Activated naive CD4-positive, alpha-beta T cell treated with anti-CD3 and anti-CD28 coated beads, Interleukin-2, amount 10 ng/mL, durations not matched to agents 7 days and 5 days (primary cell): Measurements from ENCODE around the gene TLCD3B.
A peak's percentile ranks its signal among the peaks of the same experiment; 100 is the strongest.
"Not testable (repeated sequence)": the region's sequence is repeated elsewhere in the genome, so short reads cannot be mapped to it uniquely, and the experiment has no call there.

Experiments
- CTCF ChIA-PET: fragments of 350-600 bp; sonication (Branson Sonifier 250); formaldehyde crosslinking; loops from one replicate; lab custom pipeline; 2021; ENCODE audit warnings: antibody characterized with exemption; lab: Charles Lee
- DNase-seq: peaks from one replicate; pipeline ENCODE4 v3.0.0-alpha.2; 2020
- H3K27ac Mint-ChIP-seq: one replicate; pipeline ENCODE4 v1.8.0; 2021; ENCODE audit warnings: mild to moderate bottlenecking, moderate library complexity, mixed read lengths
- H3K27me3 Mint-ChIP-seq: one replicate; pipeline ENCODE4 v1.8.0; 2021; ENCODE audit warnings: mild to moderate bottlenecking, mixed read lengths
- H3K36me3 Mint-ChIP-seq: one replicate; pipeline ENCODE4 v1.8.0; 2021; ENCODE audit warnings: mixed read lengths
- H3K4me1 Mint-ChIP-seq: one replicate; pipeline ENCODE4 v1.8.0; 2021; ENCODE audit warnings: mixed read lengths
- H3K4me3 Mint-ChIP-seq: one replicate; pipeline ENCODE4 v1.8.0; 2021; ENCODE audit warnings: mild to moderate bottlenecking, moderate library complexity, mixed read lengths
- H3K9me3 Mint-ChIP-seq: one replicate; pipeline ENCODE4 v1.8.0; 2021; ENCODE audit warnings: mixed read lengths

Gene TLCD3B

DNA sequence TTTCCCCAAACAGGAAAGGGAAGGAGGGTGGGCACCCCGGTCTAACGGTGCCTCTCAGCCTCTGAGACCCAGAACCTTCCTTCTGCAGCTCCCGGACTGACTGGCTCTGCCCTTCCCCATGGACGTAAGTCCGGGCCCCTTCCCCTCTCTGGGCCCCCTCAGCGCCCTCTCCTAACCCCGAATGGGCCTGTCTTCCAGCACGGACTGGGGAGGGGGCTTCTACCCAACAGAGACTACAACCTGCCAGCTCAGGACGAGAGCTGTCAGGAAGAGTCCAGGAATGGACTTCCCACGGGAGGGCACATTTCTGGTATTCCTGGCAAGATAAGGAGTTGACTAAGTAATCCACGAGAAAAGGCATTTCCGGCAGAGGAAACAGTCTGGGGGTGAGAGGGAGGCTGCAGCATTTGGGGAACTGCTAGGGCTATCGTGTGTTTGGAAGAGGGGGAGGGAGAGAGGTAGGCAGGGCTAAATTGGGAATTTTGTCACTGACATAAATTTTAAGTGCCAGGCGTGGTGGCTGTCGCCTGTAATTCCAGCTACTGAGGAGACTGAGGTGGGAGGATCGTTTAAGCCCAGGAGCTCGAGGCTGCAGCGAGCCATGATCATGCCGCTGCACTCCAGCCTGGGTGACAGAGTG is 22.4 kb upstream of the TLCD3B start:
- Mint-ChIP-seq H3K27me3 (peaks cover 21% of the 10 kb centered on the region), H3K4me1 (peaks cover 43% of the 10 kb centered on the region), H3K36me3 (peaks cover 2% of the 10 kb centered on the region), H3K27ac (peak overlapping the region; percentile 60), H3K4me3 (peak overlapping the region; percentile 89), H3K9me3 (no peaks in the 10 kb centered on the region)
- no peak for DNase-seq
- CTCF ChIA-PET, result interaction anchor here (1.0 to 3.3 kb wide), 3 partner anchors 11 to 38 kb away, joined by 4 to 31 read pairs (median 15); partner anchors contain the start of genes ALDOA, TBX6 and TLCD3B

DNA sequence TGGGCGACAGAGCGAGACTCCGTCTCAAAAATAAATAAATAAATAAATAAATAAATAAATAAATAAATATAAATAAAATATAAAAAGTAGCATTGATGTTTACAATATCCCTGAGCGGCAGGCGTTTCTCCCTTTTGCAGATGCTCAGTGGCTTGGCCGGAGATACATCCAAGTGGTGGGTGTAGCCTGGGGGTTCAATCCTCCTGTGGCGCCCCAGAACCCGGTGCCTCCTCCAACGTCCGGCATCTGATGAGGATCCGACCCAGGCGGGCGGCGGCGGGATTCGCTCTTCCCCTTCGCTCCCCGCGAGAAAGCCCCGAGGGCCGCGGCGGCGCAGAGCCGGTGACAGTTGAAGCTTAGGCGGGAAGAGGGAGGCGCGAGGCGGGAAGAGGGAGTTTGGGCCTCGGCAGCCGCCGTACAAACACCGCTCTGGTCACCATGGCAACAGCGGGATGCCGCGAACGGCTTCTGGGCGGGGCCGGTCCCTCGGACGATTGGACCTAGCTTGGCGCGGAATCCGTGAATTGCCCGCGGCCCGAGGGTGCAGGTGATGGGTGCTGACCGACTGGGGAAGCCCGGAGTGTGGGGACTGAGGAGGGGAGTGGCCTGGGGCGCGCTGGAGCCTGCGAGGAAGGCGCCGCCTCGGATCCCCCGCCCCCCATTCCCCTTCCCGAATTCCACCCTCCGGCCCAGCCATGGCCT is 21.8 kb upstream of the TLCD3B start:
- H3K4me3 Mint-ChIP-seq, result peak overlapping the region; percentile 89
- CTCF ChIA-PET, result interaction anchor here (3.2 kb wide), 1 partner anchor 21 kb away, joined by 15 read pairs; the partner anchor contains the start of gene TLCD3B
- peaks cover 2% of the 10 kb centered on the region for H3K36me3 Mint-ChIP-seq
- peaks cover 43% of the 10 kb centered on the region for H3K4me1 Mint-ChIP-seq
- peak; percentile 94 for DNase-seq
- no peaks in the 10 kb centered on the region for H3K9me3 Mint-ChIP-seq
- H3K27me3 Mint-ChIP-seq, result peaks cover 27% of the 10 kb centered on the region
- peak overlapping the region; percentile 85 for H3K27ac Mint-ChIP-seq

DNA sequence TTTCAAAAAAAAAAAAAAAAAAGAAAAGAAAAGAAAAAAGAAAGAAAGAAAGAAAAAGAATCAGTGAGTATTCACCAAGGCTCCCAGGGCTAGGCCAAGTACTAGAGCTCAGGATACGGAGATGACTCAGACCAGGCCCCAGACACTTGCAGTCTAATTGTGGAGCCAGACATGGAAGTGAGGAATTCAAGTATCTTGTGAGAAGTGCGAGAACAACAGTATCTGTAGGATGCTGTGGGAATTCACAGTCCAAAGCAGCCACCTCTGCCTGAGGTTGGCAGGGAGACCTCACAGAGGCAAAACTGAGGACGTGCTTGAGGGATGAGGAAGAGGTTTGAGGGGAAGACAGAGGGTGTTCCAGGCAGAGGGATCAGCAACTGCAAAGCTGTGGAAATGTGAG is 20.4 kb upstream of the TLCD3B start:
- Mint-ChIP-seq H3K27me3 (peaks cover 28% of the 10 kb centered on the region), H3K4me1 (peaks cover 43% of the 10 kb centered on the region), H3K27ac (peak overlapping the region; percentile 16), H3K9me3 (no peaks in the 10 kb centered on the region), H3K36me3 (peaks cover 2% of the 10 kb centered on the region), H3K4me3 (peak overlapping the region; percentile 89)
- CTCF ChIA-PET, result interaction anchor here (1.0 to 3.2 kb wide), 2 partner anchors 20 to 586 kb away, joined by 4 to 15 read pairs; partner anchors contain the start of gene TLCD3B
- DNase-seq, result no peak

DNA sequence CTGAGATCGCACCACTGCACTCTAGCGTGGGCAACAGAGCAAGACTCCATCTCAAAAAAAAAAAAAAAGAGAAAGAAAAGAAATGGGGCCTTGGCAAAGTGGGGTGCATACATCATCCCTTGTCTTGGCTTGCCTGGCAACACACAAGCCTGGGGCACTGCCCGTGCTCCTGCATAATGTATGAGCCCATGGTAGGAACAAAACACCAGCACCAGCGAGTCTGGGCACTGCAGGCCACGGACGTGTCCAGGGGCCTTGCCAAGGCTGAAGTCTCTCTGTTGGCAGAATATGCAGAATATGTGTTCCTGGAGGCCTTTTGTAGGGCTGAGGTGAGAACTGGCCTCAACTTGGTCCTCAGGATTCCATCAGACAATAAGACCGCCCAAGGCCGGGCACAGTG is 18.8 kb upstream of the TLCD3B start:
- no peaks in the 10 kb centered on the region for H3K9me3 Mint-ChIP-seq
- CTCF ChIA-PET, result no interaction called here
- H3K36me3 Mint-ChIP-seq, result peaks cover 2% of the 10 kb centered on the region
- peaks cover 38% of the 10 kb centered on the region for H3K27me3 Mint-ChIP-seq
- no peak overlapping the region for H3K27ac Mint-ChIP-seq
- H3K4me3 Mint-ChIP-seq, result no peak overlapping the region
- no peak for DNase-seq
- peaks cover 35% of the 10 kb centered on the region for H3K4me1 Mint-ChIP-seq

DNA sequence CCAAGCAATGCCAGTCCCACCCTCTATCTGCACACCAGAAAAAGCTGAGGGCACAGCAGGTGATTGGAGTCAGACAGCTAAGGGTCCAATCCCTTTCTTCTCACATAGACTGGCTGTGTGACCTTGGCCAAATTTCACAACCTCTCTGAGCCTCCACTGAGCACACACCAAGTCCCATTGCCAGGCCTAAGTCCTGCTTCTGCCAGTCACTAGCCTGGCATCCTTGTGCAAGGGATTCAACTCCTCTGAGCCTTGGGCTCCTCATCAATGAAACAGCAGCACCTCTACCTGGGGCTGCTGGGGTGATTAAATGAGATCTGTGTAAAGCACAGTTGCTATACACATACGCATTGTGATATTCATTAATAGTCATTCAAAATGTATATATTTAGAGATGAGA is 15.5 kb upstream of the TLCD3B start:
- Mint-ChIP-seq H3K27me3 (peaks cover 29% of the 10 kb centered on the region), H3K36me3 (peaks cover 2% of the 10 kb centered on the region), H3K27ac (no peak overlapping the region), H3K4me3 (no peak overlapping the region), H3K9me3 (no peaks in the 10 kb centered on the region), H3K4me1 (peaks cover 13% of the 10 kb centered on the region)
- no peak for DNase-seq
- CTCF ChIA-PET, result interaction anchor here (1.2 kb wide), 1 partner anchor 9 kb away, joined by 4 read pairs; no protein-coding TSS in a partner anchor

DNA sequence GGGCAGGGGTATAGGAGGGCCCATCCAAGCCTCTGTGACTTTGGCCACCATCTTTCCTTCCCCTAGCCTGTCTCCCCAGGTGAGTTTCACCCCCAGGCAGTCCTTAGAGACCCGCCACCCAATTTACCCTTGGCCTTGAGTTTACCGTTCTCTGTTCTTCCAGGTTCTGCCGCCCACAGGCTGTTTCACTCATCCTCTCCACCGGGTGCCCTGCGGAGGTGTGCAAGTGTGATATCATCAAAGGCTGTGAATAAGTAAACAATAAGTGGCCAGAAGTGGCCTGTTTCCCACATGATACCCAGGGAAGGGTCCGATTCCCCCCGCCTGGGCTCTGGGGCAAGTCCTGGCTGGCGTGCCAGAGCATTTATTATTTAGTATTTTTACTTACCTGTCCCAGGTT is 15.1 kb upstream of the TLCD3B start:
- Mint-ChIP-seq H3K4me3 (no peak overlapping the region), H3K9me3 (no peaks in the 10 kb centered on the region), H3K4me1 (peaks cover 10% of the 10 kb centered on the region), H3K27me3 (peaks cover 32% of the 10 kb centered on the region), H3K36me3 (no peaks in the 10 kb centered on the region), H3K27ac (no peak overlapping the region)
- no peak for DNase-seq
- CTCF ChIA-PET, result no interaction called here

DNA sequence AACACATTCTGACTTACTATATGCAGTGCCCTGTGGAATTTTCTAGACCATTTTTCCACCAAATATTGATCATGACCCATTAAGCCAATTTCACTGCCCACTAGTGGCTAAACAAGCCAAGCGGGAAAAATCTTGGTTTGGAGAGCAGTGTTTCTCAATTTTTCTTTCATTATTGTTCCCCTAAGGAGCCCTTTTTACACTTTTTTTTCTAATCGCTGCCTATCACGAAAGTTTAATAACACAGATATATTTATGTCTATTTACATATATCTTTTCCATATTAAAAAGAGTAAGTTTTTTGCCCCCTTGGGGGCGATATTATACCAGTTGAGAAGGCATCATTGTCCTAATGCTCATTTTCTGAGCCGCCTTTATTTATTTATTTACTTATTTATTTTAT is 10.8 kb upstream of the TLCD3B start:
- H3K9me3 Mint-ChIP-seq, result no peaks in the 10 kb centered on the region
- no peak for DNase-seq
- no peak overlapping the region for H3K4me3 Mint-ChIP-seq
- CTCF ChIA-PET, result interaction anchor here (0.9 to 3.4 kb wide), 3 partner anchors 10 to 70 kb away, joined by 3 to 16 read pairs (median 3); partner anchors contain the start of gene TLCD3B
- peaks cover 38% of the 10 kb centered on the region for H3K27me3 Mint-ChIP-seq
- no peaks in the 10 kb centered on the region for H3K36me3 Mint-ChIP-seq
- no peaks in the 10 kb centered on the region for H3K4me1 Mint-ChIP-seq
- no peak overlapping the region for H3K27ac Mint-ChIP-seq

DNA sequence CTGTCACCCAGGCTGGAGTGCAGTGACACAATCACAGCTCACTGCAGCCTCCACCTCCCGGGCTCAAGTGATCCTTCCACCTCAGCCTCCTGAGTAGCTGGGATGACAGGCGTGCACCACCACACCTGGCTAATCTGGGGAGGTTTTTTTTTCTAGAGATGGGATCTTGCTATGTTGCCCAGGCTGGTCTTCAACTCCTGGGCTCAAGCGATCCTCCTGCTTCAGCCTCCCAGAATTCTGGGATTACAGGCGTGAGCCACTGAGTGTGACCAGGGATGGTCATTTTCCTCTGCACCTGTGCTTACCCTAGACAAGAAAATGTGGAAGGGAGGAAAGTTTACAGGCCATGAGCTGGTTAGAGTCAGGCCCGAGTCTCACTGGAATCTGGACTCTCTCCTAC is 9.6 kb upstream of the TLCD3B start:
- CTCF ChIA-PET, result interaction anchor here (0.9 to 1.3 kb wide), 3 partner anchors 9 to 71 kb away, joined by 3 to 5 read pairs (median 3); no protein-coding TSS in a partner anchor
- not testable (repeated sequence) for H3K4me1 Mint-ChIP-seq, H3K36me3 Mint-ChIP-seq, H3K4me3 Mint-ChIP-seq, H3K9me3 Mint-ChIP-seq, DNase-seq, H3K27ac Mint-ChIP-seq
- H3K27me3 Mint-ChIP-seq, result peaks cover 39% of the 10 kb centered on the region

DNA sequence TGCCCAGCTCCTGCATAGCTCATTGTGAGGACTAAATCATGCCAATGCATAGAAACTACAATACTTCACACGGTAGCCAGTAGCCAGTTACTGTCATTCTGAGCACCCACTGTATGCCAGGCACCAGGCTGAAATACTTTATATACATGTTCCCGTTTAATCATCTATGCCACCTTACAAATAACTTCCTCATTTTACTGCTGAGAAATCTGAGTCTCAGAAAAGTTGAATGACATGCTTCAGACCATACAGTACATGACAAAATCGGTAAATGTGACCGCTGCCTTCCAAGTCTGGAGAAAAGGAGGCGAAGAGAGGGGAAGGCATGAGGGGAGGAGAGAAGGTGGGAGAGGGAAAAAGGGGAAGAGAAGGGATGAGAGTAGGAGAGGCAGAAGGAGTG is 9.2 kb upstream of the TLCD3B start:
- CTCF ChIA-PET, result interaction anchor here (1.2 to 1.6 kb wide), 3 partner anchors 9 to 18 kb away, joined by 3 to 6 read pairs (median 5); no protein-coding TSS in a partner anchor
- H3K27ac Mint-ChIP-seq, result no peak overlapping the region

DNA sequence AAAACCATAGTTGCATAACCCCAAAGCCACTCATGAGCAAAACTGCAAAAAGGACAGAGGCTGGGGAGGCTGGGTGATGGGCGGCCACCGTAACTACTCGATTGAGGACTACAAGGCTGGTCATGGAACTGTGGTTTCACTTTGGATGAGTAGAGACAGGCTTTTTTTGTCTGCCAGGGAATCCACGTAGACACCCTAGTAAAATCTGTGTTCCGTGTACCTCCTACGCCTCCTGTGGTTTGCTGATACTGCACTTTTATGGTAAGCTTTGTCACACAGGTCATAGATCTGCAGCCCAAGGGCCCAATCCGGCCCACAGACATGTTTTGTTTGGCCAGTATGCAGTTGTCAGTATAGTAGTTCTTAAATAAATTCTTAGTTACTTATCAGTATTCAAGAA is 2.2 kb upstream of the TLCD3B start:
- peaks cover 80% of the 10 kb centered on the region for H3K27me3 Mint-ChIP-seq
- no peak overlapping the region for H3K27ac Mint-ChIP-seq
- CTCF ChIA-PET, result interaction anchor here (0.6 to 3.0 kb wide), 10 partner anchors 10 to 367 kb away, joined by 3 to 35 read pairs (median 4); no protein-coding TSS in a partner anchor

More for the DNA sequence above, 9.2 kb upstream of the TLCD3B start:
- no peaks in the 10 kb centered on the region for H3K36me3 Mint-ChIP-seq
- H3K4me3 Mint-ChIP-seq, result no peak overlapping the region
- H3K9me3 Mint-ChIP-seq, result no peaks in the 10 kb centered on the region
- H3K27me3 Mint-ChIP-seq, result peaks cover 40% of the 10 kb centered on the region
- no peaks in the 10 kb centered on the region for H3K4me1 Mint-ChIP-seq
- no peak for DNase-seq

DNA sequence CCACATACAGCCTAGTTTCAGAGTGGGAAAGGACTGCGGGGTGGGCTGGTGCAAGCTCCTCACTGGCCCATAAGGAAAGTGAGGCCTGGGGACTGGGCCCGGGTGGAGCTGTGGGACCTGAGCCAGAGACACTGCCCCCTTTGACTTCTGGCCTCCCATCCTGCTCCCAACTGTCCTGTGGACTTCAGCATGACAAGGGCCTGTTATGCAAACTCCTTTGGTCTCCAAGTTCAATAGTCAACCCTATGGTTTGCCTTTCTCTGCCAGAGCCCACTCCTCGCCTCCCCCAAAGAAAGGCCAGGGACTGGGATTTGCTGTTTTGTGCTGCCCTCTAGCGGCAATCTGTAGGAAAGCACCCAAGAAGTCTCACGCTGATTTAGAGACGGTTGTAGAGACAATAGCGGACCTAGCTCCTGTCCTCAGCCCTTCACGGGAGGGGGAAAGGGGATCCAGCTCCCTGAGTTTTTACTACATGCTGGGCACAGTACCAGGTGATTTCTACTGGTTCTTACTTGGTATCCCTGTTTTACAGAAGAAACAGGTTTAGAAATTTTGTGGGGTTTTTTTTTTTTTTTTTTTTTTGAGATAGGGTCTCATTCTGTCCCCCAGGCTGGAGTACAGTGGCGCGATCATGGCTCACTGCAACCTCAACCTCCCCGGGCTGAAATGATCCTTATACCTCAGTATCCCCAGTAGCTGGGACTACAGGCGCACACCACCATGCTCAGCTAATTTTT is 1.2 kb upstream of the TLCD3B start:
- Mint-ChIP-seq H3K9me3 (no peaks in the 10 kb centered on the region), H3K4me1 (peaks cover 8% of the 10 kb centered on the region), H3K4me3 (no peak overlapping the region), H3K27ac (no peak overlapping the region), H3K27me3 (peaks cover 86% of the 10 kb centered on the region), H3K36me3 (peaks cover 1% of the 10 kb centered on the region)
- CTCF ChIA-PET, result interaction anchor here (0.6 to 3.0 kb wide), 34 partner anchors 8 to 917 kb away, joined by 3 to 35 read pairs (median 4); partner anchors contain the start of genes C16orf92, INO80E, TAOK2 and TMEM219
- peak; percentile 77 for DNase-seq

More for the DNA sequence above, 2.2 kb upstream of the TLCD3B start:
- no peak overlapping the region for H3K4me3 Mint-ChIP-seq
- peaks cover 8% of the 10 kb centered on the region for H3K4me1 Mint-ChIP-seq
- no peak for DNase-seq
- no peaks in the 10 kb centered on the region for H3K9me3 Mint-ChIP-seq
- peaks cover 1% of the 10 kb centered on the region for H3K36me3 Mint-ChIP-seq

DNA sequence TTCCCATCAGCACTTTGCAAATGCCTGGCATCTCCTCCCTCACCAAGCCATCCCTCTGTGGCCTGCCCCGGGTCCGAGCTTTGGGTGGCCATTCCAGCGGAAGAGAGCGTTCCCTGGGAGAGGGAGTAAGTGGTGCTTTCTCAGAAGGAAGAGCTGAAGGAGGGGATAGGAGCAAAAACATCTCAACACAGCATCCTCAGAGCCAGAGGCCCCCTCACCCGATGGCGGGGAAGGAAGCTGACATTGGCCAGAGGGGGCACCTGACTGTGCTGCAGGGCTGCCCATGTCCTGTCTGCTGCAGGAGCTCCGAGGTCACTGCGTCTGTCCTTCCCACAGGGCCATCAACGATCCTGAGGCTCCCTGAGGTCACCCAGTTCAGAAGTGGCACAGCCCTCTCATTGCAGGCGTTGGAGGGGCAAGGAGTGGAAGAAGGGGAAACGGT is 427 bp upstream of the TLCD3B start:
- H3K4me3 Mint-ChIP-seq, result no peak overlapping the region
- no peaks in the 10 kb centered on the region for H3K9me3 Mint-ChIP-seq
- peaks cover 8% of the 10 kb centered on the region for H3K4me1 Mint-ChIP-seq
- H3K36me3 Mint-ChIP-seq, result peaks cover 1% of the 10 kb centered on the region
- peaks cover 91% of the 10 kb centered on the region for H3K27me3 Mint-ChIP-seq
- no peak overlapping the region for H3K27ac Mint-ChIP-seq
- no peak for DNase-seq
- CTCF ChIA-PET, result interaction anchor here (0.9 to 3.0 kb wide), 19 partner anchors 9 to 917 kb away, joined by 3 to 35 read pairs (median 5); partner anchors contain the start of genes C16orf92 and TMEM219

DNA sequence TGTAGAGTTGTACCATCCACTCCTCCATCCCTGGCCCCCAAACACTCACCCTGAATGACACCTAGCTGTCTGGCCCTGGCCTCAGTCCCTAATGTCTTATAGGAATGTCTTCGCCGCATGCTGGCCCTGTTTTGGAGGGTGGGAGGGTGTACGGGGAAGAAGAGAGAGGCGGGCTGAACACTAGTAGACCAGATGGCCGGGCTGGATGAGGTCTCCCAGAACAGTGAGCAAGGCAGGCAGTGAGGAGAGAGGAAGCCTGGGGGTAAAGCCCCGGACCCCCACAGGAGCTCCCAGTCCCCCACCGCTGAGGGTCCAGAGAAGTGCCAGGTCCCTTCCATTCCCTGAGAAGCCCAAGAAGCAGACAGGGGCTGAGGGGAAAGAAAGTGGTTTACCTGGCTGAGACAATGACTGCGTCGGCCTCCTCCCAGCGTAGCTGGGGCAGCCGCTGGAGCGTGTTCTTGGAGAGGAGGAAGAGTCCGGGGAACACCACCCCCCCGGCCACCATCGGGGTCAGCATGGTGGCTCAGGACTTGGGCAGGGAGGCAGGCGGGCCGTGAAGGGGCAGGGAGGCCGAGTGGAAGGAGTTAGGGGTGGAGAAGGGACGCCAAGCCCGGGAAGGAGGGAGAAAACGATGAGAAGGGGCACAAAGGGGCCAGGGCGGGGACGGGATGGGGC is 923 bp downstream of the TLCD3B start:
- H3K4me1 Mint-ChIP-seq, result peaks cover 8% of the 10 kb centered on the region
- no peak overlapping the region for H3K27ac Mint-ChIP-seq
- peaks cover 93% of the 10 kb centered on the region for H3K27me3 Mint-ChIP-seq
- H3K4me3 Mint-ChIP-seq, result no peak overlapping the region
- CTCF ChIA-PET, result interaction anchor here (1.5 to 2.3 kb wide), 2 partner anchors 7 to 12 kb away, joined by 7 to 13 read pairs; partner anchors contain the start of gene C16orf92
- H3K9me3 Mint-ChIP-seq, result no peaks in the 10 kb centered on the region
- no peak for DNase-seq
- peaks cover 1% of the 10 kb centered on the region for H3K36me3 Mint-ChIP-seq
